Omental fat pad (tissue), 4 donors: ENCODE results near the gene CHFR. TPM values are rescaled to one million over a fixed set of nuclear protein-coding genes. Genes with fewer than 3 reads are reported as not detected.

ENCODE experiments used
- ATAC-seq: fragments of 150-250 bp; one replicate; pipeline ENCODE4 v1.9.1; 2016; ENCODE audit warnings: mild to moderate bottlenecking, moderate library complexity; ENCODE audit not compliant: low FRiP score
- DNase-seq: peaks from one replicate; pipeline ENCODE4 v3.0.0-alpha.2; 2019; ENCODE audit warnings: low spot score
- CTCF ChIP-seq, 3 donors: fragments of 450-650 bp; IDR thresholded peaks; one replicate each; pipeline ENCODE4 v1.5.1; 2016 to 2017; ENCODE audit warnings: antibody characterized with exemption in 3 of 3, mild to moderate bottlenecking in 3 of 3, moderate library complexity in 2 of 3
- total RNA-seq, 4 donors: library from RNA; depleted of rRNA; stranded (reverse); fragments of >200 nt; gene quantifications; one replicate each; pipeline ENCODE4 v1.1.0, GENCODE V29; 2016

CHFR gene
- total RNA-seq, 4 donors from 2014 or later: 17.7 to 59.9 (median 34.0) TPM

- ATAC-seq: no peak
- TF ChIP-seq CTCF (IDR thresholded peaks at IDR 0.05): no peak
- DNase-seq: no peak
These were observed 55.6 kb downstream of the CHFR start for GRCh38 chr12:132831771-132832170.

DNA sequence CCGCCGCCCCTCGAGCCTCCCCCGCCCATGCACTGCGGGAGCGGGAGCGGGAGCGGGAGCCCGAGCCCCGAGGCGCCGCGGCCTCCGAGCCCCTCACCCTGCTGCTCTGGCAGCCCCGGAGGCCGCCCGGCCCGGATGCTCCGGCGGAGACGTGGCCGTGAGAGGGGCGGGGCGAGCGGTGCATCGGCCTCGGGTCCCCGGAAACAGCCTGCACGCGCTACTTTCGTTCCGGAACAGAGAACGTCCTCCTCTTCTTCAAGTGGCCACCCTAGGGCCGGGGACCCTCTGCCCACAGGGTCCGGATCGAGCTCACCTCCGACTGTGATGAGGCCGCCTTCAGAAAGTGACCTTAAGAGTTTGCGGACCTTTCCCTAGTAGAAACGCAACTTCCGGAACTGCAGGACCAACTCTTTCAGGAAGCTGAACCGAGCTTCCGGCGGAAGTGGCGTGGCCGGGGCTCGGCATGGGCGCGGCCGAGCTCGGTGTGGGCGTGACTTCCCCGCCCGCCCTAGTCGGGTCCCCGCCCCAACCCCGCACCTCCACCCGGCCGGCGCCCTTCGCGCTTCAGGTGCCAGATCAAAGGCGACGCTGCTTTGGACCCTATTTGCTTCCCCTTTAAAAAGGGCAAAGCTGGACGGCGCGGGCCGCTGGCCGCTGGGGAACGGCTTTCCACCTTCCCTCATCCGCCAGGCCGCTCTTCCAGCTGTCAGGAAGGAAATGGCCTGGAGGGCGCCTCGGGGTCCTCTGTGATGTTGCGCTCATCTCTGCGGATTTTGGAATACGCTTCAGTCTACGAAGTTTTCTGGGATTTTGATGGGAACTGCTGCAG, 58.5 kb downstream of the CHFR start, which contains the start of gene GOLGA3:
TSS of gene GOLGA3 (minus strand) at position 164 of the 829 bp plus-strand sequence. CDS start 6,741 bp downstream, outside the sequence.
- no peak for TF ChIP-seq CTCF (IDR thresholded peaks at IDR 0.05)
- ATAC-seq: peak; percentile 95
- peak; percentile 93 for DNase-seq

- DNase-seq (no peak), ATAC-seq (peak; percentile 24)
- TF ChIP-seq CTCF (IDR thresholded peaks at IDR 0.05): no peak
These were observed 59.4 kb downstream of the CHFR start for GRCh38 chr12:132827763-132828703.

DNA sequence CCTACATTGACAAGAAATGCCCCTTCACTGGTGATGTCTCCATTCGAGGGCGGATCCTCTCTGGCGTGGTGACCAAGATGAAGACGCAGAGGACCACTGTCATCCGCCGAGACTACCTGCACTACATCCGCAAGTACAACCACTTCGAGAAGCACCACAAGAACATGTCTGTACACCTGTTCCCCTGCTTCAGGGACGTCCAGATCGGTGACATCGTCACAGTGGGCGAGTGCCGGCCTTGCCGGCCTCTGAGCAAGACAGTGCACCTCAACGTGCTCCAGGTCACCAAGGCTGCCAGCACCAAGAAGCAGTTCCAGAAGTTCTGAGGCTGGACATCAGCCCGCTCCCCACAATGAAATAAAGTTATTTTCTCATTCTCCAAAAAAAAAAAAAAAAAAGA, 61.5 kb downstream of the CHFR start:
- no peak for TF ChIP-seq CTCF (IDR thresholded peaks at IDR 0.05)
- ATAC-seq: no peak
- DNase-seq: no peak

DNA sequence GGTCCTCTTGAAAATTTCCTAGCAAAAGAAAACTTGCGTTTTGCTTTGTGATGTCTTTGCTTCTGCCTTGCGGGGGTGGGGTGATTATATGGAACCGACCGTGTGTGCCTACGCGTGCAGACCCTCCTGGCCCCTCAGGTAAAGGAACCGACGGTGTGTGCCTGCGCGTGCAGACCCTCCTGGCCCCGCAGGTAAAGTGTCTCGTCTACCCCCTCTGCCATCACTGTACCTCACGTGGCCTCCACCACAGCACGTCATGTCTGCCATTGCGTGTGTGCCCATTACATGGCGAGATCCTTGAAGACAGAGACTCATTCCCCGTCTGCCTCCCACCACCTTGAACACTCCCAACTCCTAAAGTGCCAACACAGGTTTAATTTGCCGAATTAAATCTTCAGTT, 62.3 kb downstream of the CHFR start:
- no peak for TF ChIP-seq CTCF (IDR thresholded peaks at IDR 0.05)
- DNase-seq: no peak
- ATAC-seq: no peak

GRCh38 chr12:132824053-132824452, 63.4 kb downstream of the CHFR start:
- TF ChIP-seq CTCF (IDR thresholded peaks at IDR 0.05): no peak
- DNase-seq (no peak), ATAC-seq (no peak)
